ENCODE results near the gene IRX1. TPM values are rescaled to one million over a fixed set of nuclear protein-coding genes. Genes with fewer than 3 reads are reported as not detected.

The IRX1 gene
- total and polyA plus RNA-seq, 4 donors, result 0.33 TPM; not detected in 3

DNA sequence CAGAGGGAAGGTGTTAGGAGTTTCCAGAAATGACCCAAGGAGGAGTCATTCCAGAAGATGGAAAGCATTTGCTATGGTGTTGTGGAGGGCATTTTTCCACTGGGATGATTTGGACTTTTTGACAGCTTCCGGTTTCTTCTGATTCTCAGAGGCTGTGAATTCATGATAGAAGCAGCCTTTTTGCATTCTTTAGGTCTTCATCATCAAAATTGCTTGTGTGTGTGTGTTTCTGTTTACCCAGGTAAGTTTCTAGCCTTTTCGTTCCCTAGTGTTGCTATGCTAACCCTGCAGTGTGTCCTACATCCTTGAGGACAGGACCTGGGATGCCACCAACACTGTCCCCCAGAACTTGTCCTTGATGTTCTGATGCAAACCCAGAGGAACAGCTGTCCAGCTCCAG, 19.6 kb downstream of the IRX1 start:
- 64% methylated on average over 2 of the region's 2 CpGs for WGBS

DNA sequence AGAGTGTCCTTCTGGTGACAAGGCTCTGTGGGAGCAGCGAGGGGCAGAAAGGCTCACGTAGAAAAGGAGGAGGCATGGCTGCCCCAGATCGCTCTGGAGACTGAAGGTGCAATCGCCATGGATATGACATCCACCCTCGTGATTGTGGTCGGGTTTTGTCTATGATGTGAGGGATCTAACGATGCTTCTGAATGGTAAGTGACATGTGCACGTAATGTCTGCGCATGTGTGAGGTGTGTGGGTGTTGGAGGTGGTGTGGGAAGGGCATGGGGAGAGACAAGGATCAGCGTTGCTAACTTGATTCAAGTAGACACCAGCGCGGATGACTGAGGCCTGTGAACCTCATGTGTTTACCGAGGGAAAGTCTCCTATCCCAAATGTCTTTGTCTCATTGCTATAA, 20.2 kb downstream of the IRX1 start:
- Histone ChIP-seq H3K27ac (ENCODE audit: low read depth in 1 of 2, low read length in 2 of 2) (no peak overlapping the region), H3K4me3 (ENCODE audit: low read depth in 1 of 3, low read length in 3 of 3) (no peak overlapping the region), H3K27me3 (ENCODE audit: control insufficient read depth in 4 of 4, insufficient read depth in 4 of 4, low read length in 3 of 4) (peaks cover 0 to 5% (median 2%) of the 10 kb centered on the region in 4 donors), H3K9me3 (ENCODE audit: control insufficient read depth in 4 of 4, low read length in 3 of 4) (no peaks in the 10 kb centered on the region), H3K36me3 (ENCODE audit: control insufficient read depth in 4 of 4, insufficient read depth in 3 of 4, low read depth in 1 of 4, low read length in 3 of 4) (no peaks in the 10 kb centered on the region), H3K9ac (ENCODE audit: low read depth in 1 of 2, low read length in 2 of 2) (no peak overlapping the region), H3K4me1 (ENCODE audit: control insufficient read depth in 4 of 4, insufficient read depth in 4 of 4, low read length in 3 of 4) (no peaks in the 10 kb centered on the region)
- DNase-seq (ENCODE audit: low spot score), result no peak
- 81% methylated on average over 13 of the region's 13 CpGs for WGBS
- TF ChIP-seq, protein P1, sequence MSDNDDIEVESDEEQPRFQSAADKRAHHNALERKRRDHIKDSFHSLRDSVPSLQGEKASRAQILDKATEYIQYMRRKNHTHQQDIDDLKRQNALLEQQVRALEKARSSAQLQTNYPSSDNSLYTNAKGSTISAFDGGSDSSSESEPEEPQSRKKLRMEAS (IDR thresholded peaks at IDR 0.05), result no peak
- TF ChIP-seq, protein P2, sequence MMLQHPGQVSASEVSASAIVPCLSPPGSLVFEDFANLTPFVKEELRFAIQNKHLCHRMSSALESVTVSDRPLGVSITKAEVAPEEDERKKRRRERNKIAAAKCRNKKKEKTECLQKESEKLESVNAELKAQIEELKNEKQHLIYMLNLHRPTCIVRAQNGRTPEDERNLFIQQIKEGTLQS (IDR thresholded peaks at IDR 0.05), result no peak
- TF ChIP-seq HNF4G (IDR thresholded peaks at IDR 0.05) (no peak), FOXA2 (IDR thresholded peaks at IDR 0.05) (no peak), RXRA (IDR thresholded peaks at IDR 0.05) (no peak), FOXA1 (IDR thresholded peaks at IDR 0.05) (no peak), TAF1 (conservative IDR thresholded peaks at IDR 0.05) (no peak), JUND (IDR thresholded peaks at IDR 0.05) (no peak), GABPA (IDR thresholded peaks at IDR 0.05 in 1 of 2, conservative IDR thresholded peaks at IDR 0.05 in 1 of 2) (no peak), RAD21 (IDR thresholded peaks at IDR 0.05) (no peak)
- TF ChIP-seq, protein P3, sequence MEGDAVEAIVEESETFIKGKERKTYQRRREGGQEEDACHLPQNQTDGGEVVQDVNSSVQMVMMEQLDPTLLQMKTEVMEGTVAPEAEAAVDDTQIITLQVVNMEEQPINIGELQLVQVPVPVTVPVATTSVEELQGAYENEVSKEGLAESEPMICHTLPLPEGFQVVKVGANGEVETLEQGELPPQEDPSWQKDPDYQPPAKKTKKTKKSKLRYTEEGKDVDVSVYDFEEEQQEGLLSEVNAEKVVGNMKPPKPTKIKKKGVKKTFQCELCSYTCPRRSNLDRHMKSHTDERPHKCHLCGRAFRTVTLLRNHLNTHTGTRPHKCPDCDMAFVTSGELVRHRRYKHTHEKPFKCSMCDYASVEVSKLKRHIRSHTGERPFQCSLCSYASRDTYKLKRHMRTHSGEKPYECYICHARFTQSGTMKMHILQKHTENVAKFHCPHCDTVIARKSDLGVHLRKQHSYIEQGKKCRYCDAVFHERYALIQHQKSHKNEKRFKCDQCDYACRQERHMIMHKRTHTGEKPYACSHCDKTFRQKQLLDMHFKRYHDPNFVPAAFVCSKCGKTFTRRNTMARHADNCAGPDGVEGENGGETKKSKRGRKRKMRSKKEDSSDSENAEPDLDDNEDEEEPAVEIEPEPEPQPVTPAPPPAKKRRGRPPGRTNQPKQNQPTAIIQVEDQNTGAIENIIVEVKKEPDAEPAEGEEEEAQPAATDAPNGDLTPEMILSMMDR (IDR thresholded peaks at IDR 0.05; ENCODE audit: low read depth, low read length, missing input control), result no peak

More for the DNA sequence above, 19.6 kb downstream of the IRX1 start:
- H3K4me1 ChIP-seq (ENCODE audit: control insufficient read depth in 4 of 4, insufficient read depth in 4 of 4, low read length in 3 of 4), result no peaks in the 10 kb centered on the region
- no peak for DNase-seq (ENCODE audit: low spot score)
- TF ChIP-seq, protein P4, sequence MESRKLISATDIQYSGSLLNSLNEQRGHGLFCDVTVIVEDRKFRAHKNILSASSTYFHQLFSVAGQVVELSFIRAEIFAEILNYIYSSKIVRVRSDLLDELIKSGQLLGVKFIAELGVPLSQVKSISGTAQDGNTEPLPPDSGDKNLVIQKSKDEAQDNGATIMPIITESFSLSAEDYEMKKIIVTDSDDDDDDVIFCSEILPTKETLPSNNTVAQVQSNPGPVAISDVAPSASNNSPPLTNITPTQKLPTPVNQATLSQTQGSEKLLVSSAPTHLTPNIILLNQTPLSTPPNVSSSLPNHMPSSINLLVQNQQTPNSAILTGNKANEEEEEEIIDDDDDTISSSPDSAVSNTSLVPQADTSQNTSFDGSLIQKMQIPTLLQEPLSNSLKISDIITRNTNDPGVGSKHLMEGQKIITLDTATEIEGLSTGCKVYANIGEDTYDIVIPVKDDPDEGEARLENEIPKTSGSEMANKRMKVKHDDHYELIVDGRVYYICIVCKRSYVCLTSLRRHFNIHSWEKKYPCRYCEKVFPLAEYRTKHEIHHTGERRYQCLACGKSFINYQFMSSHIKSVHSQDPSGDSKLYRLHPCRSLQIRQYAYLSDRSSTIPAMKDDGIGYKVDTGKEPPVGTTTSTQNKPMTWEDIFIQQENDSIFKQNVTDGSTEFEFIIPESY (IDR thresholded peaks at IDR 0.05), result no peak
- no peak for TF ChIP-seq SP1 (IDR thresholded peaks at IDR 0.05)
- TF ChIP-seq RAD21 (IDR thresholded peaks at IDR 0.05), result no peak
- TF ChIP-seq FOXA1 (IDR thresholded peaks at IDR 0.05), result no peak
- TF ChIP-seq, protein P5, sequence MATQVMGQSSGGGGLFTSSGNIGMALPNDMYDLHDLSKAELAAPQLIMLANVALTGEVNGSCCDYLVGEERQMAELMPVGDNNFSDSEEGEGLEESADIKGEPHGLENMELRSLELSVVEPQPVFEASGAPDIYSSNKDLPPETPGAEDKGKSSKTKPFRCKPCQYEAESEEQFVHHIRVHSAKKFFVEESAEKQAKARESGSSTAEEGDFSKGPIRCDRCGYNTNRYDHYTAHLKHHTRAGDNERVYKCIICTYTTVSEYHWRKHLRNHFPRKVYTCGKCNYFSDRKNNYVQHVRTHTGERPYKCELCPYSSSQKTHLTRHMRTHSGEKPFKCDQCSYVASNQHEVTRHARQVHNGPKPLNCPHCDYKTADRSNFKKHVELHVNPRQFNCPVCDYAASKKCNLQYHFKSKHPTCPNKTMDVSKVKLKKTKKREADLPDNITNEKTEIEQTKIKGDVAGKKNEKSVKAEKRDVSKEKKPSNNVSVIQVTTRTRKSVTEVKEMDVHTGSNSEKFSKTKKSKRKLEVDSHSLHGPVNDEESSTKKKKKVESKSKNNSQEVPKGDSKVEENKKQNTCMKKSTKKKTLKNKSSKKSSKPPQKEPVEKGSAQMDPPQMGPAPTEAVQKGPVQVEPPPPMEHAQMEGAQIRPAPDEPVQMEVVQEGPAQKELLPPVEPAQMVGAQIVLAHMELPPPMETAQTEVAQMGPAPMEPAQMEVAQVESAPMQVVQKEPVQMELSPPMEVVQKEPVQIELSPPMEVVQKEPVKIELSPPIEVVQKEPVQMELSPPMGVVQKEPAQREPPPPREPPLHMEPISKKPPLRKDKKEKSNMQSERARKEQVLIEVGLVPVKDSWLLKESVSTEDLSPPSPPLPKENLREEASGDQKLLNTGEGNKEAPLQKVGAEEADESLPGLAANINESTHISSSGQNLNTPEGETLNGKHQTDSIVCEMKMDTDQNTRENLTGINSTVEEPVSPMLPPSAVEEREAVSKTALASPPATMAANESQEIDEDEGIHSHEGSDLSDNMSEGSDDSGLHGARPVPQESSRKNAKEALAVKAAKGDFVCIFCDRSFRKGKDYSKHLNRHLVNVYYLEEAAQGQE (IDR thresholded peaks at IDR 0.05), result no peak
- TF ChIP-seq, protein P1 (IDR thresholded peaks at IDR 0.05), result no peak
- TF ChIP-seq, protein P3 (IDR thresholded peaks at IDR 0.05; ENCODE audit: low read depth, low read length, missing input control), result no peak
- no peak for TF ChIP-seq JUND (IDR thresholded peaks at IDR 0.05)
- no peak for TF ChIP-seq HNF4A (conservative IDR thresholded peaks at IDR 0.05)
- no peak for TF ChIP-seq YY1 (IDR thresholded peaks at IDR 0.05)
- TF ChIP-seq RXRA (IDR thresholded peaks at IDR 0.05), result no peak
- TF ChIP-seq, protein P2 (IDR thresholded peaks at IDR 0.05), result no peak
- no peak for TF ChIP-seq EGR1 (IDR thresholded peaks at IDR 0.05; ENCODE audit: low read depth in 2 of 2)
- TF ChIP-seq HNF4G (IDR thresholded peaks at IDR 0.05), result no peak
- TF ChIP-seq TAF1 (conservative IDR thresholded peaks at IDR 0.05), result no peak
- no peaks in the 10 kb centered on the region for H3K9me3 ChIP-seq (ENCODE audit: control insufficient read depth in 4 of 4, low read length in 3 of 4)
- H3K36me3 ChIP-seq (ENCODE audit: control insufficient read depth in 4 of 4, insufficient read depth in 3 of 4, low read depth in 1 of 4, low read length in 3 of 4), result no peaks in the 10 kb centered on the region
- no peak overlapping the region for H3K4me3 ChIP-seq (ENCODE audit: low read depth in 1 of 3, low read length in 3 of 3)
- no peak overlapping the region for H3K27ac ChIP-seq (ENCODE audit: low read depth in 1 of 2, low read length in 2 of 2)
- peaks cover 0 to 5% (median 2%) of the 10 kb centered on the region in 4 donors for H3K27me3 ChIP-seq (ENCODE audit: control insufficient read depth in 4 of 4, insufficient read depth in 4 of 4, low read length in 3 of 4)
- H3K9ac ChIP-seq (ENCODE audit: low read depth in 1 of 2, low read length in 2 of 2), result no peak overlapping the region
